Ascending aorta (tissue), 2 donors: ENCODE measurements around the gene ANKS4B. TPM values are rescaled to one million over a fixed set of nuclear protein-coding genes. Genes with fewer than 3 reads are reported as not detected.

Source experiments
- DNase-seq, 2 donors: peaks; one replicate each; pipeline ENCODE4 v3.0.0-alpha.2; 2019; ENCODE audit warnings: low spot score in 2 of 2
- H3K27ac ChIP-seq, 2 donors: fragments of 200-600 bp; sonication (generic); one replicate each; pipeline ENCODE4 v1.5.1; 2016 to 2017; ENCODE audit warnings: mild to moderate bottlenecking in 1 of 2
- H3K27me3 ChIP-seq: fragments of 200-600 bp; sonication (generic); one replicate; pipeline ENCODE4 v1.5.1; 2017
- H3K36me3 ChIP-seq, 2 donors: fragments of 200-600 bp; sonication (generic); one replicate each; pipeline ENCODE4 v1.5.1; 2016
- H3K4me1 ChIP-seq, 2 donors: fragments of 200-600 bp; sonication (generic); one replicate each; pipeline ENCODE4 v1.5.1; 2016 to 2017; ENCODE audit warnings: mild to moderate bottlenecking in 1 of 2
- H3K4me3 ChIP-seq, 2 donors: fragments of 200-600 bp; sonication (generic); one replicate each; pipeline ENCODE4 v1.5.1; 2016 to 2017; ENCODE audit warnings: mild to moderate bottlenecking in 1 of 2
- H3K9me3 ChIP-seq, 2 donors: fragments of 200-600 bp; sonication (generic); one replicate each; pipeline ENCODE4 v1.5.1; 2016
- CTCF ChIP-seq, 3 experiments: fragments of 200-600 bp in 2 of 3; fragments of 450-650 bp in 1 of 3; sonication (generic) in 2 of 3; IDR thresholded peaks; one replicate each; pipeline ENCODE4 v1.5.1; 2016 to 2019; ENCODE audit warnings: antibody characterized with exemption in 3 of 3, mild to moderate bottlenecking in 1 of 3, moderate library complexity in 1 of 3
- intact Hi-C: fragments of 100-400 bp; cut with DNase I; formaldehyde crosslinking; loops from one replicate; pipeline ENCODE4 v1.15.1; 2023
- total RNA-seq: library from RNA; depleted of rRNA; stranded (reverse); fragments of >200 nt; gene quantifications from one replicate; pipeline ENCODE4 v1.1.0, GENCODE V29; 2016

The ANKS4B gene
- total RNA-seq, 1 donor from 2014 or later: not detected

- intact Hi-C loops: no loop called here
- no peak for DNase-seq
- H3K36me3 ChIP-seq: no peaks in the 10 kb centered on the region
- no peak overlapping the region for H3K4me3 ChIP-seq
- no peak for TF ChIP-seq CTCF (IDR thresholded peaks at IDR 0.05)
- H3K27me3 ChIP-seq: no peaks in the 10 kb centered on the region
- no peaks in the 10 kb centered on the region for H3K9me3 ChIP-seq
- H3K4me1 ChIP-seq: no peaks in the 10 kb centered on the region
- no peak overlapping the region for H3K27ac ChIP-seq
Measured at GRCh38 chr16:21206550-21206949, 26.9 kb upstream of the ANKS4B start.

- no peak for DNase-seq
- Histone ChIP-seq H3K4me3 (no peak overlapping the region), H3K36me3 (no peaks in the 10 kb centered on the region), H3K4me1 (no peaks in the 10 kb centered on the region), H3K9me3 (no peaks in the 10 kb centered on the region), H3K27me3 (no peaks in the 10 kb centered on the region), H3K27ac (no peak overlapping the region)
- intact Hi-C loops: no loop called here
- no peak for TF ChIP-seq CTCF (IDR thresholded peaks at IDR 0.05)
Measured at GRCh38 chr16:21208446-21209230, 24.9 kb upstream of the ANKS4B start.

GRCh38 chr16:21211486-21211885 is 22.0 kb upstream of the ANKS4B start, which contains the start of gene ZP2:
TSS of gene ZP2 (minus strand) at chr16:21211574. CDS start at chr16:21211547, 27 bp downstream.
- intact Hi-C loops: no loop called here
- no peak for TF ChIP-seq CTCF (IDR thresholded peaks at IDR 0.05)
- H3K27ac ChIP-seq: no peak within 1 kb of the TSS
- H3K27me3 ChIP-seq: no peaks in the 10 kb centered on the region
- no peaks in the 10 kb centered on the region for H3K4me1 ChIP-seq
- no peak within 1 kb of the TSS for H3K4me3 ChIP-seq
- DNase-seq: no peak
- H3K36me3 ChIP-seq: no peaks in the 10 kb centered on the region
- H3K9me3 ChIP-seq: no peaks in the 10 kb centered on the region

GRCh38 chr16:21214086-21214485 is 19.4 kb upstream of the ANKS4B start:
- no peaks in the 10 kb centered on the region for H3K27me3 ChIP-seq
- no peak overlapping the region for H3K4me3 ChIP-seq
- DNase-seq: no peak
- H3K36me3 ChIP-seq: no peaks in the 10 kb centered on the region
- no peaks in the 10 kb centered on the region for H3K4me1 ChIP-seq
- H3K27ac ChIP-seq: no peak overlapping the region
- no peaks in the 10 kb centered on the region for H3K9me3 ChIP-seq
- no peak for TF ChIP-seq CTCF (IDR thresholded peaks at IDR 0.05)
- intact Hi-C loops: no loop called here

GRCh38 chr16:21217121-21217520 is 16.4 kb upstream of the ANKS4B start:
- Histone ChIP-seq H3K27me3 (no peaks in the 10 kb centered on the region), H3K9me3 (no peaks in the 10 kb centered on the region), H3K4me3 (no peak overlapping the region)

More at GRCh38 chr16:21217121-21217520, 16.4 kb upstream of the ANKS4B start:
- intact Hi-C loops: no loop called here
- DNase-seq: no peak
- no peaks in the 10 kb centered on the region for H3K4me1 ChIP-seq
- H3K27ac ChIP-seq: no peak overlapping the region
- no peaks in the 10 kb centered on the region for H3K36me3 ChIP-seq
- TF ChIP-seq CTCF (IDR thresholded peaks at IDR 0.05): no peak
